Activated B cell treated with CpG ODN at 0.5 μM for 24 hours (primary cell): ENCODE data around the gene FUCA1. TPM values are rescaled to one million over a fixed set of nuclear protein-coding genes. Genes with fewer than 3 reads are reported as not detected.
"Not testable (repeated sequence)": the region's sequence is repeated elsewhere in the genome, so short reads cannot be mapped to it uniquely, and the experiment has no call there.

ENCODE experiments used
- ATAC-seq: fragments of 200-7000 bp; cut with Tn5 transposase; one replicate; pipeline ENCODE4 v1.10.0; 2021; ENCODE audit warnings: low read depth, mild to moderate bottlenecking, moderate library complexity
- CTCF ChIA-PET: fragments of 350-600 bp; sonication (Branson Sonifier 250); formaldehyde crosslinking; loops from one replicate; lab custom pipeline; 2021; ENCODE audit warnings: antibody characterized with exemption; lab: Charles Lee
- POLR2A ChIA-PET: fragments of 350-600 bp; sonication (Branson Sonifier 250); formaldehyde crosslinking; loops from one replicate; lab custom pipeline; 2021; ENCODE audit warnings: antibody characterized with exemption; lab: Charles Lee
- DNase-seq: peaks from one replicate; pipeline ENCODE4 v3.0.0; 2022
- H3K27ac Mint-ChIP-seq: one replicate; pipeline ENCODE4 v1.8.0; 2020; ENCODE audit warnings: mixed read lengths
- H3K27me3 Mint-ChIP-seq: one replicate; pipeline ENCODE4 v1.8.0; 2021; ENCODE audit warnings: mixed read lengths
- H3K36me3 Mint-ChIP-seq: one replicate; pipeline ENCODE4 v1.8.0; 2021; ENCODE audit warnings: low read depth, mixed read lengths
- H3K4me1 Mint-ChIP-seq: one replicate; pipeline ENCODE4 v1.8.0; 2021; ENCODE audit warnings: mixed read lengths
- H3K4me3 Mint-ChIP-seq: one replicate; pipeline ENCODE4 v1.8.0; 2020; ENCODE audit warnings: mild to moderate bottlenecking, mixed read lengths
- H3K9me3 Mint-ChIP-seq: one replicate; pipeline ENCODE4 v1.8.0; 2020; ENCODE audit warnings: mixed read lengths
- CTCF ChIP-seq: fragments of 200-600 bp; IDR thresholded peaks from one replicate; pipeline ENCODE4 v1.8.0; 2022; ENCODE audit warnings: antibody characterized with exemption, mild to moderate bottlenecking
- intact Hi-C: fragments of 100-400 bp; cut with micrococcal nuclease; formaldehyde crosslinking; loops from one replicate; pipeline ENCODE4 v1.15.1; 2024
- total RNA-seq: library from RNA; stranded (reverse); gene quantifications from 2 replicates; pipeline ENCODE4 v1.2.3, GENCODE V29; 2022

FUCA1 gene
- total RNA-seq, 1 donor from 2014 or later = 10.7 TPM

GRCh38 chr1:23904748-23905357, 36.8 kb upstream of the FUCA1 start:
- Mint-ChIP-seq H3K27ac (peak overlapping the region; percentile 81), H3K4me1 (peaks cover 93% of the 10 kb centered on the region), H3K4me3 (peak overlapping the region; percentile 19), H3K27me3 (no peaks in the 10 kb centered on the region), H3K36me3 (peaks cover 75% of the 10 kb centered on the region), H3K9me3 (no peaks in the 10 kb centered on the region)
- TF ChIP-seq CTCF = no peak
- ChIA-PET CTCF (interaction anchor here (3.1 kb wide), 1 partner anchor 95 kb away, joined by 9 read pairs; no protein-coding TSS in a partner anchor), POLR2A (interaction anchor here (0.6 to 2.5 kb wide), 7 partner anchors 9 to 103 kb away, joined by 3 to 15 read pairs (median 5); partner anchors contain the start of genes CNR2 and PNRC2)
- DNase-seq (no peak), ATAC-seq (peak; percentile 2)
- intact Hi-C loops = no loop called here

- peak overlapping the region; percentile 67 for H3K4me3 Mint-ChIP-seq
- peaks cover 75% of the 10 kb centered on the region for H3K36me3 Mint-ChIP-seq
- no peaks in the 10 kb centered on the region for H3K9me3 Mint-ChIP-seq
- H3K27ac Mint-ChIP-seq = peak overlapping the region; percentile 81
- H3K27me3 Mint-ChIP-seq = no peaks in the 10 kb centered on the region
- DNase-seq = no peak
- ChIA-PET CTCF (interaction anchor here (1.0 kb wide), 2 partner anchors 13 to 93 kb away, joined by 3 to 7 read pairs; no protein-coding TSS in a partner anchor), POLR2A (interaction anchor here (0.6 to 2.5 kb wide), 16 partner anchors 8 to 577 kb away, joined by 3 to 16 read pairs (median 4); partner anchors contain the start of genes CNR2, HMGCL and PNRC2)
- ATAC-seq = no peak
- peaks cover 92% of the 10 kb centered on the region for H3K4me1 Mint-ChIP-seq
- no peak for TF ChIP-seq CTCF
- intact Hi-C loops = no loop called here
Observed at GRCh38 chr1:23903754-23904153, 35.7 kb upstream of the FUCA1 start.

- DNase-seq (peak; percentile 23), ATAC-seq (no peak)
- intact Hi-C loops = no loop called here
- ChIA-PET CTCF (interaction anchor here (1.0 kb wide), 2 partner anchors 14 to 92 kb away, joined by 3 to 4 read pairs; no protein-coding TSS in a partner anchor), POLR2A (interaction anchor here (0.8 to 2.5 kb wide), 6 partner anchors 9 to 57 kb away, joined by 3 to 16 read pairs (median 6); partner anchors contain the start of genes CNR2 and PNRC2)
- no peaks in the 10 kb centered on the region for H3K9me3 Mint-ChIP-seq
- no peaks in the 10 kb centered on the region for H3K27me3 Mint-ChIP-seq
- H3K27ac Mint-ChIP-seq = peak overlapping the region; percentile 93
- H3K36me3 Mint-ChIP-seq = peaks cover 68% of the 10 kb centered on the region
- TF ChIP-seq CTCF = no peak
- H3K4me1 Mint-ChIP-seq = peaks cover 83% of the 10 kb centered on the region
- peak overlapping the region; percentile 67 for H3K4me3 Mint-ChIP-seq
Observed at GRCh38 chr1:23902321-23903278, 34.5 kb upstream of the FUCA1 start.

GRCh38 chr1:23900017-23900416, 31.9 kb upstream of the FUCA1 start:
- Mint-ChIP-seq H3K36me3 (peaks cover 65% of the 10 kb centered on the region), H3K4me3 (peak overlapping the region; percentile 56), H3K27ac (peak overlapping the region; percentile 93), H3K4me1 (peaks cover 85% of the 10 kb centered on the region)
- CTCF ChIA-PET = interaction anchor here (0.8 to 1.7 kb wide), 2 partner anchors 8 to 16 kb away, joined by 4 to 7 read pairs; no protein-coding TSS in a partner anchor
- H3K27me3 Mint-ChIP-seq, DNase-seq, ATAC-seq, intact Hi-C loops, H3K9me3 Mint-ChIP-seq: not testable (repeated sequence)
- POLR2A ChIA-PET = interaction anchor here (0.6 to 3.3 kb wide), 6 partner anchors 9 to 31 kb away, joined by 3 to 40 read pairs (median 10); partner anchors contain the start of gene CNR2

GRCh38 chr1:23899070-23899469, 31.0 kb upstream of the FUCA1 start:
- no peak for DNase-seq
- Mint-ChIP-seq H3K9me3 (no peaks in the 10 kb centered on the region), H3K4me1 (peaks cover 82% of the 10 kb centered on the region), H3K4me3 (peak overlapping the region; percentile 68), H3K27ac (peak overlapping the region; percentile 93), H3K36me3 (peaks cover 59% of the 10 kb centered on the region), H3K27me3 (no peaks in the 10 kb centered on the region)
- intact Hi-C loops = loop anchor here (1.0 kb wide), 1 partner anchor 14 kb away; the partner anchor contains the start of gene CNR2
- TF ChIP-seq CTCF = no peak
- ChIA-PET CTCF (interaction anchor here (1.7 kb wide), 1 partner anchor 17 kb away, joined by 7 read pairs; no protein-coding TSS in a partner anchor), POLR2A (interaction anchor here (0.7 to 3.3 kb wide), 8 partner anchors 10 to 281 kb away, joined by 3 to 40 read pairs (median 8); partner anchors contain the start of genes CNR2 and HMGCL)
- ATAC-seq = peak; percentile 36
